Measurements from ENCODE around the gene TJP1.

DNA sequence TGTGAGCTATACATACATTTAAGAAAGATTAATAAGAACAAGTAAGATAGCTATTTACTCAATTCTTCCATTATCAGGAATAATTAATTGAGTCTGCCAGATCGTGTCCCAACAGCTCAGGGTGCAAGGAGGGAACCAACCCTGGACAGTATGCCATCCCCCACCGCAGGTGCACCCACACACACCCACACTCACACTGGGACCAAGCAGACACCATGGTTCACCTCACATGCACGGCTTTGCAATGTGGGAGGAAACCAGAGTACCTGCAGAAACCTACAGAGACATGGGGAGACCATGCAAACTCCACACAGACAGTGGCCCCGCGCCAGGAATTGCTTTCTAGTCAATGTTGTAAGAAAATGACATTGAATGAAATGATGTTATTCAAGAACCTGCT, 20.0 kb upstream of the TJP1 start:
- TF ChIP-seq, protein P1, sequence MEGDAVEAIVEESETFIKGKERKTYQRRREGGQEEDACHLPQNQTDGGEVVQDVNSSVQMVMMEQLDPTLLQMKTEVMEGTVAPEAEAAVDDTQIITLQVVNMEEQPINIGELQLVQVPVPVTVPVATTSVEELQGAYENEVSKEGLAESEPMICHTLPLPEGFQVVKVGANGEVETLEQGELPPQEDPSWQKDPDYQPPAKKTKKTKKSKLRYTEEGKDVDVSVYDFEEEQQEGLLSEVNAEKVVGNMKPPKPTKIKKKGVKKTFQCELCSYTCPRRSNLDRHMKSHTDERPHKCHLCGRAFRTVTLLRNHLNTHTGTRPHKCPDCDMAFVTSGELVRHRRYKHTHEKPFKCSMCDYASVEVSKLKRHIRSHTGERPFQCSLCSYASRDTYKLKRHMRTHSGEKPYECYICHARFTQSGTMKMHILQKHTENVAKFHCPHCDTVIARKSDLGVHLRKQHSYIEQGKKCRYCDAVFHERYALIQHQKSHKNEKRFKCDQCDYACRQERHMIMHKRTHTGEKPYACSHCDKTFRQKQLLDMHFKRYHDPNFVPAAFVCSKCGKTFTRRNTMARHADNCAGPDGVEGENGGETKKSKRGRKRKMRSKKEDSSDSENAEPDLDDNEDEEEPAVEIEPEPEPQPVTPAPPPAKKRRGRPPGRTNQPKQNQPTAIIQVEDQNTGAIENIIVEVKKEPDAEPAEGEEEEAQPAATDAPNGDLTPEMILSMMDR (IDR thresholded peaks at IDR 0.05), result no peak
- TF ChIP-seq POLR2A (IDR thresholded peaks at IDR 0.05), result no peak

Measured in lower leg skin (tissue), 3 donors.